Bone marrow (tissue), 2 donors: Measurements from ENCODE around the gene MYPOP.

Source experiments
- DNase-seq, 2 donors: peaks; one replicate each; lab custom pipeline; 2025; lab: John Stamatoyannopoulos, UW

Gene MYPOP, protein sequence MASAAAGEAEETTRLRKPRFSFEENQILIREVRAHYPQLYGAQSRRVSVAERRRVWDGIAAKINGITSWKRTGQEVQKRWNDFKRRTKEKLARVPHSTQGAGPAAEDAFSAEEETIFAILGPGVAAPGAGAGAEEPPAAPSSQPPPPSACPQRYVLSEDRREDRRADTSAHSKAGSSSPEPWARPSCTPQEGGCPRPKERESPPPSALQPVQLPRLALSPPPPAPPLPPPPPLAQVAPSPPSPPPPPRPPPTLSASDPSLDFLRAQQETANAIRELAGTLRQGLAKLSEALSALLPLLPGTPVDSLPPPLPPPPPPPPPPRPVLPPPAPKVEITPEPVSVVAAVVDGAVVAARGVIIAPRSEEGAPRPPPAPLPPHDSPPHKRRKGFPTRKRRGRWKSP

DNA sequence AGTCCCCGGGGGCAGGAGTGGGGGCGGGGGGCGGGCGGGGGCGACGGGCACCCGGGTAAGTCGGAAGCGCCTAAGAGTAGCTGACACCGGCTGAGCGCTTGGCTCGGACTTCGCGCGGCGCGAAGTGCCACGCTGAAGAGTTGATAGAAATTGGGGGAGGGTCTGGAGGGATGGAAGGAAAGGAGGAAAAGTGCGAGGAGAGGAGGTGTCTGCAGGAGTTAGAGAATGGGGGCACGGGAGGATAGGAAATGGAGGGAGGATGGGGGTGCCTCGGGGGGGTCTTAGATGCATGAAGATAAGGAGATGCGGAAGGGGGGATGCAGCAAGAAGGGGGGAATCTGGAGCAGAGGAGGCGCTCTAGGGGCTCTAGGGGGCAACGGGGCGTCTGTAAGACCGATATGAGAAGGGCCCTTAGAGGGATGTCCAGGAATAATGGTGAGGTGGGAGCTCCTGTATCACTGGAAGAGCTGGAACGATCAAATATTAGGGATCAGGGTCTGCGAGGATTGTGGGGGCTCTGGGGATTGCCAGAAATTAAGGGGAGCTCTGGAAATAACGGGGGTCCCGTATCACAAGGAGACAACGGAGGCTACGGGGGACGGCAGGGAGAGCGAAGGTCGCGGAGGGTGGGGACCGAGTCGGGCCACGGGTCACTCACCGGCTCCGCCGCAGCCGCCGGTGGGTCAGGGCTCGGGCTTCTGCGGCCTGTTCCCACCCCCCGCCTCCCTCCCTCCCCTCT lies at the start of gene MYPOP:
Gene MYPOP (minus strand): TSS at position 702 of the 739 bp plus-strand sequence. CDS start 840 bp downstream, outside the sequence.
- no peak for DNase-seq

DNA sequence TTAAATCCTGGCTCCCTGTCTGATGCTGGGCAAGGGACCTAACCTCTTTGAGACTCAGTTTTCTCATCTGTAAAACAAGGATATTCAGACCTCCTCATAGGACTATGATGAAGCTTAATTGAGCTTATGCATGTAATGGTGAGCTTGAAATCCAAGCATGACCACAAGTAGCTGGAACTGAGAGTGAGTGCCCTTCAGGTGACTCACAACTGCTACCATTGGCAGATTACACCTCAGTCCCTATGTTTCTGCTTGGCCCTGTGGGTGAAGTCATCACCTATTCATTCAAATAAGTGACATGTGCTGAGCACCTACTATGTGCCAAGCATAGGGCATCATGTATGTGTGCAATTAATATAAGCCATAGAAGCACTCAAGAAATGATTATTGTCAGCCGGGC lies 45.5 kb upstream of the MYPOP start:
- DNase-seq = no peak

DNA sequence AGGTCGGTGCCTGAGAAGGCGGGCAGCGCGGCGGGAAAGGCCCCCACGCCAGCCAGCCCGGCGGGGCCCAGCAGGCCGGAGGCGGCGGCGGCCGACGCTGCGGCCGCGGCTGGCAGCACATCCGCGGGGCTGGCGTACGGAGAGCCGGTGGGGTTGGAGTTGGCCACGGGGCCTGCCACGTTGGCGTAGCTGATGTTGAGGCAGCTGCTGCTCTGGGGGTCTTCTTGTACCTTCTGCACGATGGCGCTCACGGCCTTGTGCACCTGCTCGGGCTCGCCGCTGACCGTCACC lies 38.0 kb upstream of the MYPOP start:
- DNase-seq = no peak

DNA sequence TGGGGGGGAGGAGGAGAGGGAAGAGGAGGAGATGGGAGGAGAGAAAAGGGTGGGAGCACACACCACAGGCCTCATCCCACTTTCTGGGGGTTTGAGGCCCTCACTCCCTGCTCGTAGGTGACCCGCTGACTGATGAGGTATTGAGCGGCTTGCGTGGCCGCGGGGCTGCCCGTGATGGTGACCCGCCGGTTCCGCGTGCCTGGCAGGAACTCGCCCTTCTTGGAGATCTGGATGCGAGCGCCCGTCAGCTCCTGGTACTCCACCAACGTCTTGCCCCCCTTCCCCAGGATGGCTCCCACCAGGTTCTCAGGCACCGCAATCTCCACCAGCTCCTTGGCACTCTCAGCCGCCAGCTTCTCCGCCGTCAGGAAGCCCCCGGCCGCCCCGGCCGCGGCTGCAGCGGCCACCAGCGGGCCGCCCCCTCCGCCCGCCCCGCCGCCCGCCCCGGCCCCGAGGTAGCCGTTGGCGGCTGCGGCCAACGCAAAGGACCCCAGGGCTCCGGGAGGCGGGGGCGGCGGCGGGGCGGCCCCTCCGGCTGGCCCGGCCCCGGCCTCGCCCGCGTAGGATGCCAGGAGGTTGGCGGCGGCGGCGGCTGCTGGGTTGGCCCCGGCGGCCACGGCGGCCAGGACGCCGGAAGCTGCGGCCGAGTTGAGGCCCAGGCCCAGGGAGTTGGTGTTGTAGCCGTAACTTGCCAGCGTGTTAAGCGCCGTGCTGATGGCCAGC lies 37.5 kb upstream of the MYPOP start:
- DNase-seq = no peak

DNA sequence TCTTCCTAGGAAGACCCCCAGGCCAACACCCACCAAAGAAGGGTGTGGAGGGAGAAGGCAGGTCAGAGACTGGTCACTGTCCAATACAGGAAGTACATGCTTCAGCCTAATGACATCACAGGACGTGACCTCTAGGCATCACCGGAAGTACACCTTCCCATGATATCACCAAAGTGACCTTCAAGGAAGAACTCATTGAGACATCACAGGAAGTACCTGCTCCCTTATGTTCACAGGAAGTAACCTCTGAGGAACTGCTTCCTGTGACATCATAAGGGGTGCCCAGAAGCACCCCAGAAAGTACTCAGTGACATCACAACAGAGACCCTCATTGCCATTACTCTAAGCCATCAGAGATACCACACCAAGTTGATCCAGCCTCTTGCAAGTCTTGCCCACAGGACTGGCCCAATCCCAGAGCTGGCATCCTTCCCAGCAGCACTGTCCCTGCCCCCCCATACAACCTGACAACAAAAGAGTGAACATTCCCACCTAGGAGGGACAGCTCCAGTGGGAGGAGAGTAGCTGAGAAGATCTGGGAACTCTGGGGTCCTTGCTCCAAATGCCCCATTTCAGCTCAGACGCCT lies 36.4 kb upstream of the MYPOP start:
- DNase-seq = no peak

DNA sequence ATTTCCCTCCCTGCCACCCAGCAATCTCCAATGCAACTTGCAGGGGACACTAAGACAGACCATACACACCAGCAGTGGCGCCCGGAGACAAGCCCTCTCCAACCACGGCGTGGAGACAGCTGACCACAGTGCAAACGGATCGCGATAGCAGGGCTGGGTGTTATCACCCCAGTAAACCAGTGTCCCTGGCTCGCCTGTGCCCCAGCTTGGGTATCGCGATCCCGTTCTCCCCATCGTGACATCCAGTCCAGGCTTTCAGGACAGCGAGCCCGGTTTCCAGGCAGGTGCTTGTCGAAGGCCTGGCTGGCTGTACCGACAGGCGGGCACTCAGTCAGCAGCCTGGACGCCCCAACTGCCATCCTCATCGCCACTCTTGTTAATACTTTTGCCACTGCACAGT lies 32.9 kb upstream of the MYPOP start:
- DNase-seq = no peak

DNA sequence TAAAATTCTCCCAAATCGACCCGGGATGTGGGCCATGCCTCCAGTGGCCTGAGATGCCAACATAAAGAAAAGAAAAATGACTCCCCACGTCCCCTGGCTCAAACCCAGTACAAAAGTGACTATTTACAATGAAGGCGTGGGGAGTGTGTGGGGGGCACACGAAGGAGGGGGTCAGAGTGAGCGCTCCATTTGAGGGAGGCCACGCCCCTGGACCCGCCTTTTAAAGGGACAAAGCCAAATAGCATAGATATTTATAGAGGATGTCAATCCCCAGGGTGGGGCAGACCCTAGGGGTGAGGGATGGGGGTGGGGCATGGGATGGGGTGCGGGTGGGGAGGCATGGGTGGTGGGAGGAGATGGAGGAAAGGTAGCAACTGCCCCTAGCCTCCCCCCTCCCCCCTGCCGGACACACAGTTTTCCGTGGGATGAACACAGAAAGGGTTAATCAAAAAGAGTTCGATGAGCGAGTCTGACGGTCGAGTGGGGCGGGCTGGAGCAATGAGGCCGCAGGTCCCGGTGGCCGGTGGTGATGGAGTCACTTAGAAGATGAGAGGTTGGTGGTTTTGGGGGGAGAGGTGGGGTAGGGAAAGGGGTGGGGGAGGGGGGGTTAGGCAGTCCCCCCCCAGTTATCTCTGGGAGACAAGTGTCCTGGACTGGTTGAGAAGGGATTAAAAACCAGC lies 32.3 kb upstream of the MYPOP start:
- DNase-seq = no peak

DNA sequence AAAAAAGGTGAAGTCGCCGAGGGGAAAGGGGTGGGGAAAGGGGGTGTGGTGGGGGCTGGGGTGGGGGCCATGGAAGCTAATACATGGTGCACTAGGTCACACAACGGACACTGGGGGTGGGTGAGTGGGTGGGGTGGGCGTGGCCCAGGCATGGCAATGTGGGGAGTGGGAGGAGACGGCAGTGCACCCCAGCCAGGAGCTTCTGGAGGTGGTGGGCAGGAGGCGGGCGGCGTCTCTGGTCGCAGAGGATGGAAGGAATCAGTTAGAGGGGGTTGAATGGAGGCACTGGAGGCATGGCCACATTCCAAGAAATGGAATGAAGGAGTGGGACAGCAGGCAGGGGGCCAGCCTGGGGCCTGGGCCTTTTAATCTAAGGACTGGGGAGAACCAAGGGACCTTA lies 31.3 kb upstream of the MYPOP start:
- DNase-seq = no peak

DNA sequence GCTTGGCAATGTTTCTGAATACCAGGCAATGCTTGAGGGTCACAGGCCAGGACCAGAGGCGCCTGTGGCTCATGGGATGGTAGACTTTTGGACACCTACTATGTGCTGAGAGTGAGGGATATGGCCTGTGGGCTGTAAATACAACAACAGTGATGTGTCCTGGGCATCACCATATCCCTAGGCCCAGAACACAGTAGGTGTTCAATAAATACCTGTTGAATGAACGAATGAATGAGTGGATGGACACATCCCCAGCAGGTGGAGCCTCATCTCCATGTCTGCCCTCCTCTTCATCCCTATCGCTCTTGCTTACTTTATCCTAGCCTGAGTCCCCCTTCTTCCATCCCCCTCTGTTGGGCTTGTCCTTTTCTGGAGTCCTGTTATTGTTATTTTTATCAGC lies 28.6 kb upstream of the MYPOP start:
- no peak for DNase-seq

DNA sequence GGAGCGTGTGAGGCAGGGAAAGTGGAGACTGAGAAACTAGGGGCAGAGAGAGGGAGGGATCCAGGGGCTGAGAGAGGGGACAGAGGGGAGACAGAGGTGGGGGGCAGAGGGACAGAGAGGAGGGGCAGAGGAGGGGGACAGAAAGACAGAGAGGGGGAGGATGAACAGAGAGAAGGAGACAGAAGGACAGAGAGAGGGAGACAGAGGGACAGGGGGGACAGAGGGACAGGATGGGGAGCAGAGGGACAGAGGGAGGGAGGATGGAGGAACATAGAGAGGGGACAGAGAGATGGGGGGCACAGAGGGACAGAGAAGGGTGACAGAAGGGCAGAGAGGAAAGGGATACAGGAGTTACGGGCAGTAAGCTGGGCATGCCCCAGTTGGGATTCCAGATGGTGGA lies 26.8 kb upstream of the MYPOP start:
- no peak for DNase-seq

DNA sequence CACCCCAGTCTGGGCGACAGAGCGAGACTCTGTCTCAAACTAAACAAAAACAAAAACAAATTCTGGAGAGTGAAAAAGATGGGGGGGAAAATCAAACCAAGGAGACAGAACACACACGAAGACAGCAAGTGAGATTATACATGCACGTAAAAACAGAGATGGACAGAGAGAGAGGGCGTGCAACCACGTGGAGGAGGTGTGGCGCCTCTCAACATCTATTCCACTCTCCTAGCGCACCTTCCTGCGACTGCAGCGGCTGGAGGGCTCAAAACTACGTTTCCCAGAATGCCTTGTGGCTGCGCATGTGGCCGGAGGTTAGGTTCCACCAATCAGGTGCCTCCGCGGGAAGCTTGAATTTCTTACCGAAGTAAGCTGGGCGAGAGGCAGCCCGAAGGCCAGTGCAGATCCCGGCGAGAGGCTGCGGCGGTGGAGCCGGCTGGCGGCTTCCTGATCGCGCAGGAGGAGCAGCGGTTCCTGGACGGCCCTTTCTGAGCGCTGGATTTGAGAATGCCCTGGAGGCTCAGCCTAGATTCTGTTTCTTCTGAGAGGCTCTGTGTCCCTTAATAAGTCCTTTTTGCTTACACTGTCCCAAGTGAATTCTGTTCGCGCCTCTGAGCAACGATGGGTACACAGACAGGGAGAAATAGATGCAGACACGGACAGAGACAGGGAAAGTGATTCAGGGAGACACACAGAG lies 25.3 kb upstream of the MYPOP start:
- peak; percentile 35 to 56 for DNase-seq

DNA sequence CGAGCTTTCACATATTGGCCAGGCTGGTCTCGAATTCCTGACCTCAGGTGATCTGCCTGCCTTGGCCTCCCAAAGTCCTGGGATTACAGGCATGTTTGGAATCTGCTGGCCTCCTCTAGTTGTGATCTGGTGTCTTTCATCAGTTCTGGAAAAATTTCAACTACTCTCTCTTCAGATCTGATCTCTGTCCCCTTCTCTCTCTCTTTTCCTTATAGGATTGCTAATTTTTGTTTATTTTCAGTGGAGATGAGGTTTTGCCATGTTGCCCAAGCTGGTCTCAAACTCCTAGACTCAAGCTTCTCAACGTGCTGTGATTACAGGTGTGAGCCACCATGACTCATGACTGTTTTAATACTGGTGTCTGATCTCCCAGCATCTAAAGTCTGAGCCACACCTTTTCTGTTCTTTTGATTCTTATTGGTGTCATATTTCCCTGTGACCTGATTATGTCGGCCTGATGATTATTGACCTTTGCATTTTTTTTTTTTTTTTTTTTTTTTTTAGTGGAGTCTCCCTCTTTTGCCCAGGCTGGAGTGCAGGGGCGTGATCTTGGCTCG lies 22.6 kb upstream of the MYPOP start:
- no peak for DNase-seq

DNA sequence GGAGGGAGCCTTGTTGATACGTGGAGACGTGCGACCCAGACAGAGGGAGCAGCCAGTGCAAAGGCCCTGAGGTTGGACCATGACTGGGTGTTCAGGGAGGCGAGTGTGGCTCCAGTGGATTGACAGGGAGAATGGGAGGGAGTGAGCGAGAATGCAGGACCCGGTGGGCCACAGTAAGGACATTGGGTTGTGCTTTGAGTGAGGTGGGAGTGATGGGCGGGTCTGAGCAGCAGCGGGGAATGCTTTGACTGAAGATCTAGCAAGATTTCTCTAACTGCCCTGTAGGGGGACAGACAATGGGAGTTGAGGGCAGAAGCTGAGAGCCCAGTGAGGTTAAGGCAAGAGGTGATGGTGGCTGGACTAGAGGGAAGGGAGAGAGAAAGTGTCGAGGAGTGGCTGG lies 19.9 kb upstream of the MYPOP start:
- no peak for DNase-seq

DNA sequence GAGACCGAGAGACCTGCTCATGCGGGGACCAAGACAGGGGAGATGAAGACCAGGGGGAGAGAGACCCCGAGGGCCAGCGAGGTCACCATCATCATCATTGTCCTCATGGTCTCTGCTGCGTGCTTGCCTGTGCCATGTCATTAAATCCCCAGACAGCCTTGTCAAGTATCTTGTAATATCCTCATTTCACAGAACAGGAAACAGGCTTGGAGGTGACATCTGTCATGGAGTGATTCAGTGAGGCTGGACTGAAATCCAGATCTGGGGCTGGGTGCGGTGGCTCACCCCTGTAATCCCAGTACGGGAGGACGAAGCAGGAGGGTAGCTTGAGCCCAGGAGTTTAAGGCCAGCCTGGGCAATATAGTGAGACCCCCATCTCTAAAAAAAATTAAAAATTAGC lies 18.0 kb upstream of the MYPOP start:
- no peak for DNase-seq

DNA sequence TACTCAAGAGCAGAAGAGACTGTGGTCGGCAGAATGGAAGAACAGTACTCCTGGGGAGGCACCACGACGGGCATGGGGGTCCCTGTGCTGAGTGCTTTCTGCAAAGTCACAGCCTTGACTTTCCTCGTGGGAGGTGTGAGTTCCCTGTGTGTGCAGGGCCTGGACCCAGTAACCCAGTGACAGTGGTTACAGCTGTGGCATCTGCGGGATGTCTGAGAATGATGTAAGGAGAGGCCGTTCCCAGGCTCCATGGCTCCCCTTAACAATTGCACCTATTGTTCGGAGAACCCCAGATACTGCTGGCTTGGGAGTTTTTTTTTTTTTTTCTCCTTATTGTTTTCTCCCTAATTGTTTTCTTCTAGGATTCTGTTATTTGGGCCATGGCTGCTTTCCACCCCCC lies 17.3 kb upstream of the MYPOP start:
- DNase-seq = no peak

DNA sequence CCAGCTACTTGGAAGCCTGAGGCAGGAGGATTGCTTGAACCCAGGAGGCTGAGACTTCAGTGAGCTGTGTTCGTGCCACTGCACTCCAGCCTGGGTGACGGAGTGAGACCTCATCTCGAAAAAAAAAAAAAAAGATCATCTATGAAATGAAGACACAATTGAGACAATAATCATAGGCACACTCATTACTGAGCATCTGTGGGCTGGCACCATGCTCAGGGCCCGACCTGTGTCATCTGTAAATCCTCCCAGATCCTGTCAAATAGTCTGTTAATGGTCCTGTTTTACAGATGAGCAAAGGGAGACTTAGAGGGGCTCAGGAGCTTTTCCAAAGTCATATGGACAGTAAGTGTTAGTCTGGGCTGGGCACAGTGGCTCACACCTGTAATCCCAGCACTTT lies 16.3 kb upstream of the MYPOP start:
- no peak for DNase-seq

DNA sequence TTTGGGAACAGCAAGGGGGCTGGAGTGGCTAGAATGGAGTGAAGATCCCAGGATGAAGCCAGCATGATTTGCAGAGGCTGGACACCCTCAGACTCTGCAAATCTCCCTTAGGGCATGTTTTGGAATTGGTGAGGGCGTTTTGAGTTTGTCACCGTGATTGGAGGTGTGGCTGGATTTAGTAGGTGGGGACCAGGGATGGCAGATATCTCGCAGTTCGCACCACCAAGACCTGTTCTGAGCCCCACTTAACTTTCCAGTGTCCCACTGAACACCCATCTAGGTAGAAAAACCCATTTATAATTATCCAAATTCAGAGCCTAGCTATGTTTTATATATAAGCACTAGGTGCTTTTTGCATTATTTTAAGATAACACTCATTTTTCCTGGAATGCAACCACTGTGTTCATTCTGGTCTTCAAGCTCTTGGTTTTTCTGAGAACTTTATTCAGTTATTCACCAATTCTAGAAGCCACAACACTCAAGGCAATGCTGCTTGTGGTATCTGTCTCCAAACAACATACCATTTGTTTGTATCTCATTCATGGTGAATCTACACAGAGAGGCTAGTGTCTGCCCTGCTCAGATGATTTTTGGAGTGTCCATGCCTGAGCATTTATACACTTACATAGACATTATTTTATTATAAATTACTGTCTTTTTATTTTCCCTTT lies 15.1 kb upstream of the MYPOP start:
- DNase-seq = no peak

DNA sequence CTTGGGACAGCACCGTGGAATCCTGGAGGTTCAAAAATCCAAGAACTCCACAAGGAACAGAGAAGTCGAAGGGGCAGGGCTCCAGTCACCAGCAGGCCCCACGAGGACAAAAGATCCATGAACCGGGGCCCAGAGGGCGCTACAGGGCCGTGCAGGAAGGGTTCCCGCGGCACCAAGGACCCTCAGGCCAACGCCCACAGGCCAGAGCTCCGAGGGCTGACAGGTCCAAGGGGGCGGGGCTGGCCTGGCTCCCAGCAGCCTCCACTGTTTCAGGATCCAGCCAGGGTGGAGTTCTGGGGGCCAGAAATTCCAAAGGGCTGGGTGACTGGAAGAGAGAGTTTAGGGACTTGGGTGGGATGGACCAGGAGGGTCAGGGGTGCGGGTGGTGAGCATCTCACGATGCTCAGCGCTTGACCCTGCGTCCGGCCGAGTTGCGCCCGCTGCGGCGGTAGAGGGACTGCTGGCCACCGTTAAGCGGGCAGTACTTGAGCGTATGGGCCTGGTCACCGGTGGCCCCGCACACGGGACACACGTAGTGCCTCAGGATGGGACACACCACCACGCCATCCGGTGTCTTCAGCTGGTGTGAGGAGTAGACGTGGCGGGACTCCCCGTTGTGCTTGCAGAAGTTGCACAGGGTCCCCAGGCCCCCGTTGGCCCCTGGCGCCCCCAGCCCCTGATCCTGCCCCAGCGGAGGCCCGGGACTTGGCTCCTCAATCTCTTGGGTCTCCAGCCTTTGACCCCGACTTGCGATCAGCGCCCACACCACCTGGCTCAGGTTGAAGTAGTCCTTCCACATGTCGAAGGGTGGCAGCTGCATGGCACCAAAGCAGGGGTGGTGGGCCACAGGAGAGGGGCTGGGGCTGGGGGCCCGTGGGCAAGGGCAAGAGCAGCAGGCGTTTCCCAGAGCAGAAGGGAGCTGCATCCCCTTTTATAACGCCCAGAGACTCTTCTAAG lies 11.7 kb upstream of the MYPOP start, which contains the start of gene NANOS2:
Gene NANOS2 (minus strand): TSS at position 905 of the 957 bp plus-strand sequence. CDS start 85 bp downstream, at position 820.
- DNase-seq = no peak

DNA sequence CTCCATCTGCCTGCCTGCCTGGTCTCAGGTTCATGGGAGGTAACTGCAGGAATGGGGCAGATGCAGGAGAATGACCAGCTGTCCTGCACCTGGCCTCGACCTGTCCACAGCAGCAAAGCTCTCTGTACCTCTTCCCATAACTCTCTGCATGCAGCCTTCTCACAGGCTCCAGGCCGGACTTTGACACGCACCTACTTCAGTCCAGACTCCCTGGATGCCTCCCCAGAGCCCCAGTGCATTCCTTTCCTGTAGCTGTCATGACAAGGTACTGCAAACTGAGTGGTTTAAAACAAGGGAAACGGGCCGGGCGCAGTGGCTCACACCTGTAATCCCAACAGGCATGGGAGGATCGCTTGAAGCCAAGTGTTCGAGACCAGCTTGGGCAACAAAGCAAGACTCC lies 8.9 kb upstream of the MYPOP start:
- no peak for DNase-seq
